GM18511 (cell line): ENCODE measurements around the gene SLC35F1.

ENCODE experiments used
- ATAC-seq: cut with Tn5 transposase; IDR thresholded peaks from one replicate; pipeline ENCODE4 v1.9.1; 2021; ENCODE audit warnings: mild to moderate bottlenecking, moderate library complexity; ENCODE audit not compliant: unreplicated experiment

Gene SLC35F1

GRCh38 chr6:118249680-118250079, 342.6 kb downstream of the SLC35F1 start:
- no peak for ATAC-seq

- peak; percentile 77 for ATAC-seq
These were observed 345.4 kb downstream of the SLC35F1 start for GRCh38 chr6:118252474-118252873.

GRCh38 chr6:118253741-118254140, 346.7 kb downstream of the SLC35F1 start:
- ATAC-seq: no peak

GRCh38 chr6:118260833-118261232, 353.8 kb downstream of the SLC35F1 start:
- ATAC-seq: no peak

GRCh38 chr6:118263921-118264486, 356.9 kb downstream of the SLC35F1 start:
- peak; percentile 69 for ATAC-seq

GRCh38 chr6:118269659-118270058, 362.6 kb downstream of the SLC35F1 start:
- no peak for ATAC-seq

- no peak for ATAC-seq
These were observed 370.6 kb downstream of the SLC35F1 start for GRCh38 chr6:118277631-118278030.

- ATAC-seq: peak; percentile 99
These were observed 373.1 kb downstream of the SLC35F1 start for GRCh38 chr6:118280210-118280609.

GRCh38 chr6:118281291-118281690, 374.2 kb downstream of the SLC35F1 start:
- no peak for ATAC-seq

GRCh38 chr6:118283766-118284165, 376.7 kb downstream of the SLC35F1 start:
- ATAC-seq: no peak

- ATAC-seq: no peak
These were observed 377.8 kb downstream of the SLC35F1 start for GRCh38 chr6:118284736-118285360.

GRCh38 chr6:118285791-118286190, 378.7 kb downstream of the SLC35F1 start:
- no peak for ATAC-seq

GRCh38 chr6:118288355-118289124, 381.5 kb downstream of the SLC35F1 start:
- no peak for ATAC-seq

GRCh38 chr6:118292558-118292957, 385.5 kb downstream of the SLC35F1 start:
- no peak for ATAC-seq

GRCh38 chr6:118294906-118295305, 387.8 kb downstream of the SLC35F1 start:
- ATAC-seq: no peak

- ATAC-seq: no peak
These were observed 388.3 kb downstream of the SLC35F1 start for GRCh38 chr6:118295336-118295735.

GRCh38 chr6:118296129-118296901, 389.3 kb downstream of the SLC35F1 start:
- ATAC-seq: no peak

- ATAC-seq: no peak
These were observed 390.8 kb downstream of the SLC35F1 start for GRCh38 chr6:118297821-118298220.

- no peak for ATAC-seq
These were observed 391.7 kb downstream of the SLC35F1 start for GRCh38 chr6:118298476-118299427.

- ATAC-seq: no peak
These were observed 392.4 kb downstream of the SLC35F1 start for GRCh38 chr6:118299457-118299856.
